Fibroblast of lung (primary cell): Measurements from ENCODE around the gene PRPF6. TPM values are rescaled to one million over a fixed set of nuclear protein-coding genes. Genes with fewer than 3 reads are reported as not detected.

Source experiments
- DNase-seq, 2 donors: peaks; one replicate each; pipeline versions ENCODE4 v3.0.0 to v3.0.0-alpha.2; 2010; ENCODE audit warnings: low read depth in 2 of 2
- H2AFZ ChIP-seq: 2 replicates; pipeline ENCODE4 v1.5.1; 2012; ENCODE audit warnings: low read length, control low read depth, inconsistent platforms
- H3K27ac ChIP-seq: 2 replicates; pipeline ENCODE4 v1.5.1; 2011; ENCODE audit warnings: low read length, control low read depth; ENCODE audit not compliant: insufficient read depth
- H3K27me3 ChIP-seq: 2 replicates; pipeline ENCODE4 v1.5.1; 2011; ENCODE audit warnings: mild to moderate bottlenecking, low read length; ENCODE audit not compliant: control insufficient read depth, insufficient read depth
- H3K36me3 ChIP-seq: 2 replicates; pipeline ENCODE4 v1.5.1; 2011; ENCODE audit warnings: low read length; ENCODE audit not compliant: control insufficient read depth, insufficient read depth
- H3K4me1 ChIP-seq: 2 replicates; pipeline ENCODE4 v1.5.1; 2011; ENCODE audit warnings: low read length; ENCODE audit not compliant: control insufficient read depth, insufficient read depth; ENCODE audit errors: extremely low read depth
- H3K4me2 ChIP-seq: 2 replicates; pipeline ENCODE4 v1.5.1; 2011; ENCODE audit warnings: low read length, control low read depth; ENCODE audit not compliant: insufficient read depth; ENCODE audit errors: extremely low read depth
- H3K4me3 ChIP-seq, 4 experiments: fragments of 200-600 bp in 1 of 4; sonication (generic) in 1 of 4; replicated peaks in 1 of 4; 2 replicates each; pipeline ENCODE4 v1.5.1; 2011 to 2016; ENCODE audit warnings: low read length in 4 of 4, low read depth in 3 of 4, mild to moderate bottlenecking in 3 of 4, control low read depth in 2 of 4, inconsistent platforms in 1 of 4, mixed read lengths in 1 of 4; ENCODE audit not compliant: insufficient read depth in 1 of 4; ENCODE audit errors: control extremely low read depth in 1 of 4
- H3K79me2 ChIP-seq: 2 replicates; pipeline ENCODE4 v1.5.1; 2012; ENCODE audit warnings: mild to moderate bottlenecking, low read length, inconsistent platforms; ENCODE audit not compliant: control insufficient read depth, insufficient read depth
- H3K9ac ChIP-seq: 2 replicates; pipeline ENCODE4 v1.5.1; 2011; ENCODE audit warnings: mild to moderate bottlenecking, low read length, control low read depth; ENCODE audit not compliant: insufficient read depth
- H3K9me3 ChIP-seq: 2 replicates; pipeline ENCODE4 v1.5.1; 2012; ENCODE audit warnings: low read depth, low read length; ENCODE audit not compliant: control insufficient read depth, insufficient read depth
- H4K20me1 ChIP-seq: 2 replicates; pipeline ENCODE4 v1.5.1; 2011; ENCODE audit warnings: low read length; ENCODE audit not compliant: control insufficient read depth, insufficient read depth; ENCODE audit errors: extremely low read depth
- CTCF ChIP-seq, 2 donors: IDR thresholded peaks in 1 of 2; conservative IDR thresholded peaks in 1 of 2; 1 replicate in 1 of 2; 2 replicates in 1 of 2; pipeline ENCODE4 v1.5.1; 2011 to 2012; ENCODE audit warnings: low read length in 2 of 2, control low read depth in 1 of 2, inconsistent platforms in 1 of 2, low read depth in 1 of 2, mild to moderate bottlenecking in 1 of 2
- EZH2 ChIP-seq: IDR thresholded peaks from 2 replicates; pipeline ENCODE4 v1.5.1; 2012; ENCODE audit warnings: low read length, control low read depth, mild to moderate bottlenecking; ENCODE audit errors: missing control alignments
- polyA plus RNA-seq, 2 donors: library from polyadenylated mRNA; depleted of rRNA in 1 of 2; stranded (reverse) in 1 of 2; unstranded in 1 of 2; fragments of >200 nt; gene quantifications; 2 replicates each; pipeline ENCODE4 v1.2.1, GENCODE V29; 2011 to 2012; ENCODE audit warnings: missing spikeins in 1 of 2
- total RNA-seq: library from RNA; depleted of rRNA; stranded (reverse); fragments of >200 nt; gene quantifications from 2 replicates; pipeline ENCODE4 v1.2.1, GENCODE V29; 2014

PRPF6 gene
- total and polyA plus RNA-seq, 2 donors (not counting 1 experiment from before 2014, with no cell fraction given): 28.2 to 52.0 TPM

- no peak for DNase-seq
- TF ChIP-seq CTCF (conservative IDR thresholded peaks at IDR 0.05 in 1 of 2, IDR thresholded peaks at IDR 0.05 in 1 of 2; ENCODE audit: low read depth in 1 of 2, low read length in 2 of 2): no peak
- no peak for TF ChIP-seq EZH2
- no peaks in the 10 kb centered on the region for H3K9me3 ChIP-seq
- no peaks in the 10 kb centered on the region for H3K4me1 ChIP-seq
- no peak overlapping the region for H3K4me2 ChIP-seq
- H3K4me3 ChIP-seq: no peak overlapping the region
- H2AFZ ChIP-seq: no peak overlapping the region
- H3K27ac ChIP-seq: no peak overlapping the region
- no peaks in the 10 kb centered on the region for H4K20me1 ChIP-seq
- H3K27me3 ChIP-seq: no peaks in the 10 kb centered on the region
- H3K79me2 ChIP-seq: no peaks in the 10 kb centered on the region
- H3K36me3 ChIP-seq: peaks cover 41% of the 10 kb centered on the region
- H3K9ac ChIP-seq: no peak overlapping the region
Observed at GRCh38 chr20:64024141-64024990, 43.4 kb downstream of the PRPF6 start.

DNA sequence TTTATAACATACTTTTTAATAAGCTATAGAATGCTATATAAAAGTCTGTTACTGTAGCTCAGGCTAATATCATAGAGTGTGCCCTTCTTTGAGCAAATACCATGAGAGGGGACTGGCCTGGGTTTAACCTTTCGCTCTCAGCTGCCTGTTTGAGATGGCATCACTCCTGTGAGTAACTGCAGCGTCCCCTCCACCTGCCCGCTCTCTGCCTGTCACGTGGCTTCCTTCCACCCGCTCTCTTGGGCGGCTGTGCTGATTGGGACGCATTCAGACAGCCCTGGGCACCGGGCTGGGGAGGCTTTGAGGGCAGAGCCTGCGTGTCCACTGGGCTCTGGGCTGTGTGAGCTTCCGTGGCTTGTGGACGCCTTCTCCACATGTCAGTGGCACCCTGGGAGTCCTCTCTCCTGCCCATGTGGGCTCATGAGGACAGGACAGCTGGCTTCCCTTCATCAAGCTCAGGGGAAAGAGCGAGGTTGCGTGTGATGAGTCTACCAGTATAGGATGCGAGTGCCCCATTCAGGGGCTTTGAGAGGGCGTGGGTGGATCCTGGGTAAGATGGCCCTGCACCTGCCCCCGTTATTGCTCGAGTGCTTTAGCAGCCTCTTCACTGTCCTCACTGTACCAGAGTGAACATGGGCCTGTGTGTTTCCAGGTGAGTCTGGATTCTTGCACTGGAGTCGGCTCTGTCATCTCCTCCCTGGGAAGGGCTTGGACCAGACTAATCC, 44.3 kb downstream of the PRPF6 start:
- Histone ChIP-seq H3K4me1 (no peaks in the 10 kb centered on the region), H3K27ac (no peak overlapping the region), H3K4me3 (no peak overlapping the region), H3K4me2 (no peak overlapping the region), H3K9me3 (no peaks in the 10 kb centered on the region), H3K79me2 (no peaks in the 10 kb centered on the region), H3K36me3 (peaks cover 46% of the 10 kb centered on the region), H4K20me1 (no peaks in the 10 kb centered on the region), H3K9ac (no peak overlapping the region), H3K27me3 (no peaks in the 10 kb centered on the region), H2AFZ (no peak overlapping the region)
- DNase-seq: no peak
- TF ChIP-seq CTCF (conservative IDR thresholded peaks at IDR 0.05 in 1 of 2, IDR thresholded peaks at IDR 0.05 in 1 of 2; ENCODE audit: low read depth in 1 of 2, low read length in 2 of 2): no peak
- TF ChIP-seq EZH2: no peak

GRCh38 chr20:64025826-64026412, 45.0 kb downstream of the PRPF6 start:
- no peak overlapping the region for H2AFZ ChIP-seq
- no peaks in the 10 kb centered on the region for H3K27me3 ChIP-seq
- no peak overlapping the region for H3K4me3 ChIP-seq
- H3K9ac ChIP-seq: no peak overlapping the region
- H3K79me2 ChIP-seq: no peaks in the 10 kb centered on the region
- DNase-seq: no peak
- no peaks in the 10 kb centered on the region for H4K20me1 ChIP-seq
- H3K9me3 ChIP-seq: no peaks in the 10 kb centered on the region
- no peaks in the 10 kb centered on the region for H3K4me1 ChIP-seq
- no peak overlapping the region for H3K27ac ChIP-seq
- H3K36me3 ChIP-seq: peaks cover 47% of the 10 kb centered on the region
- no peak overlapping the region for H3K4me2 ChIP-seq
- no peak for TF ChIP-seq CTCF (conservative IDR thresholded peaks at IDR 0.05 in 1 of 2, IDR thresholded peaks at IDR 0.05 in 1 of 2; ENCODE audit: low read depth in 1 of 2, low read length in 2 of 2)
